PC-9 (cell line): ENCODE results near the gene GSTP1. TPM values are rescaled to one million over a fixed set of nuclear protein-coding genes. Genes with fewer than 3 reads are reported as not detected.
"Not testable (repeated sequence)": the region's sequence is repeated elsewhere in the genome, so short reads cannot be mapped to it uniquely, and the experiment has no call there.

Experiments
- BruUV-seq: library from RNA; stranded (reverse); fragments of 400-500 nt; replicated peaks from 2 replicates; lab custom pipeline; 2021; lab: Mats Ljungman, UMichigan
- CTCF ChIA-PET: fragments of 300-600 bp; sonication (Branson Sonifier 250); formaldehyde crosslinking; loops from one replicate; lab custom pipeline; 2022; ENCODE audit warnings: antibody characterized with exemption; lab: Charles Lee
- POLR2A ChIA-PET: fragments of 300-600 bp; sonication (Branson Sonifier 250); formaldehyde crosslinking; loops from one replicate; lab custom pipeline; 2022; ENCODE audit warnings: antibody characterized with exemption; ENCODE audit not compliant: unreplicated experiment; lab: Charles Lee
- DNase-seq, 2 experiments: peaks; one replicate each; pipeline versions ENCODE4 v3.0.0 to v3.0.0-alpha.2; 2015 to 2022; ENCODE audit warnings: mixed read lengths in 1 of 2
- H2AFZ ChIP-seq: fragments of 200-600 bp; sonication (generic); 2 replicates; pipeline ENCODE4 v1.8.1; 2017; ENCODE audit warnings: antibody characterized with exemption
- H3F3A ChIP-seq: fragments of 200-600 bp; sonication (generic); 2 replicates; pipeline ENCODE4 v1.8.1; 2017; ENCODE audit warnings: antibody characterized with exemption, mild to moderate bottlenecking, low read depth; ENCODE audit not compliant: insufficient read depth
- H3K27ac ChIP-seq: fragments of 200-600 bp; sonication (generic); 2 replicates; pipeline ENCODE4 v1.6.1; 2016; ENCODE audit warnings: mixed run types
- H3K27me3 ChIP-seq: fragments of 200-600 bp; sonication (generic); 2 replicates; pipeline ENCODE4 v1.6.1; 2016; ENCODE audit warnings: low read depth, mixed run types; ENCODE audit not compliant: insufficient read depth
- H3K36me3 ChIP-seq: fragments of 200-600 bp; sonication (generic); 2 replicates; pipeline ENCODE4 v1.6.1; 2016; ENCODE audit warnings: low read depth, mixed run types
- H3K4me1 ChIP-seq: fragments of 200-600 bp; sonication (generic); replicated peaks from 2 replicates; pipeline ENCODE4 v1.6.1; 2016; ENCODE audit warnings: mixed run types; ENCODE audit not compliant: insufficient read depth
- H3K4me2 ChIP-seq: fragments of 200-600 bp; sonication (generic); 2 replicates; pipeline ENCODE4 v1.6.1; 2017; ENCODE audit warnings: mixed run types
- H3K4me3 ChIP-seq: fragments of 200-600 bp; sonication (generic); 2 replicates; pipeline ENCODE4 v1.6.1; 2016; ENCODE audit warnings: mixed run types
- H3K79me2 ChIP-seq: fragments of 200-600 bp; sonication (generic); 2 replicates; pipeline ENCODE4 v1.6.1; 2017; ENCODE audit warnings: low read depth, mixed run types
- H3K9me2 ChIP-seq: fragments of 200-600 bp; sonication (generic); 2 replicates; pipeline ENCODE4 v1.8.1; 2017; ENCODE audit warnings: mild to moderate bottlenecking; ENCODE audit not compliant: insufficient read depth
- H3K9me3 ChIP-seq: fragments of 200-600 bp; sonication (generic); 2 replicates; pipeline ENCODE4 v1.8.1; 2016; ENCODE audit warnings: low read depth; ENCODE audit not compliant: insufficient read depth
- H4K20me1 ChIP-seq: fragments of 200-600 bp; sonication (generic); 2 replicates; pipeline ENCODE4 v1.8.1; 2017; ENCODE audit not compliant: insufficient read depth
- CTCF ChIP-seq: fragments of 200-600 bp; sonication (generic); conservative IDR thresholded peaks from 2 replicates; pipeline ENCODE4 v1.6.1; 2017; ENCODE audit warnings: mixed run types, antibody characterized with exemption, mild to moderate bottlenecking, moderate library complexity
- EZH2 ChIP-seq: fragments of 200-600 bp; sonication (generic); IDR thresholded peaks from 2 replicates; pipeline ENCODE4 v1.8.0; 2017; ENCODE audit warnings: antibody characterized with exemption, low read depth
- intact Hi-C: fragments of 100-400 bp; cut with micrococcal nuclease; formaldehyde crosslinking; loops from one replicate; pipeline ENCODE4 v1.10.0; 2022; ENCODE audit not compliant: unreplicated experiment
- total RNA-seq: library from RNA; stranded (reverse); gene quantifications from 2 replicates; pipeline ENCODE4 v1.2.3, GENCODE V29; 2021

The GSTP1 gene
- total RNA-seq, 1 experiment from 2014 or later = 2,063 TPM

- no TSS peak for BruUV-seq
- POLR2A ChIA-PET = interaction anchor here (0.6 kb wide), 2 partner anchors 36 to 186 kb away, joined by 3 to 4 read pairs; partner anchors contain the start of gene PPP1CA
These were observed 4.5 kb downstream of the GSTP1 start for GRCh38 chr11:67588136-67588503.

GRCh38 chr11:67588899-67589415 lies 5.3 kb downstream of the GSTP1 start:
- H3K4me1 ChIP-seq, H3K4me2 ChIP-seq, H3K27me3 ChIP-seq, CTCF ChIA-PET, BruUV-seq, H3K27ac ChIP-seq, DNase-seq, intact Hi-C loops, H3K4me3 ChIP-seq, H2AFZ ChIP-seq, H3K9me3 ChIP-seq, H3K9me2 ChIP-seq: not testable (repeated sequence)
- POLR2A ChIA-PET = interaction anchor here (0.6 kb wide), 2 partner anchors 35 to 187 kb away, joined by 3 to 4 read pairs; partner anchors contain the start of gene PPP1CA
- Histone ChIP-seq H3K79me2 (peaks cover 19% of the 10 kb centered on the region), H3F3A (peaks cover 66% of the 10 kb centered on the region; the same call in 1 of the 2 replicates), H4K20me1 (peaks cover 42% of the 10 kb centered on the region), H3K36me3 (peaks cover 33% of the 10 kb centered on the region)

More at GRCh38 chr11:67588136-67588503, 4.5 kb downstream of the GSTP1 start:
- intact Hi-C loops = no loop called here
- H2AFZ ChIP-seq = no peak overlapping the region
- H3K27me3 ChIP-seq = no peaks in the 10 kb centered on the region
- no peak for DNase-seq
- peaks cover 66% of the 10 kb centered on the region; the same call in 1 of the 2 replicates for H3F3A ChIP-seq
- H3K79me2 ChIP-seq = peaks cover 22% of the 10 kb centered on the region
- H3K4me1 ChIP-seq = peaks cover 10% of the 10 kb centered on the region
- CTCF ChIA-PET = no interaction called here
- H3K4me3 ChIP-seq = no peak overlapping the region
- H3K27ac ChIP-seq = no peak overlapping the region
- no peaks in the 10 kb centered on the region for H3K9me2 ChIP-seq
- peaks cover 42% of the 10 kb centered on the region for H4K20me1 ChIP-seq
- peaks cover 33% of the 10 kb centered on the region for H3K36me3 ChIP-seq
- TF ChIP-seq EZH2 = no peak
- TF ChIP-seq CTCF = no peak
- H3K4me2 ChIP-seq = no peak overlapping the region
- H3K9me3 ChIP-seq = no peaks in the 10 kb centered on the region

GRCh38 chr11:67592880-67593564 lies 9.4 kb downstream of the GSTP1 start:
- H3K27ac ChIP-seq = no peak overlapping the region
- intact Hi-C loops = no loop called here
- peaks cover 4% of the 10 kb centered on the region; the same call in 1 of the 2 replicates for H3K36me3 ChIP-seq
- H2AFZ ChIP-seq = no peak overlapping the region
- no peaks in the 10 kb centered on the region for H3K9me2 ChIP-seq
- no peaks in the 10 kb centered on the region for H3K79me2 ChIP-seq
- no TSS peak for BruUV-seq
- H3K9me3 ChIP-seq = no peaks in the 10 kb centered on the region
- peaks cover 6% of the 10 kb centered on the region; the same call in 1 of the 2 replicates for H4K20me1 ChIP-seq
- no peak for TF ChIP-seq CTCF
- TF ChIP-seq EZH2 = no peak
- no peaks in the 10 kb centered on the region for H3K4me1 ChIP-seq
- no peak overlapping the region for H3K4me3 ChIP-seq
- H3K4me2 ChIP-seq = no peak overlapping the region
- POLR2A ChIA-PET = interaction anchor here (0.6 to 0.7 kb wide), 2 partner anchors 55 to 98 kb away, joined by 3 to 4 read pairs; no protein-coding TSS in a partner anchor
- no peaks in the 10 kb centered on the region for H3K27me3 ChIP-seq
- peaks cover 30% of the 10 kb centered on the region; the same call in 1 of the 2 replicates for H3F3A ChIP-seq
- DNase-seq = no peak
- CTCF ChIA-PET = interaction anchor here (0.6 kb wide), 1 partner anchor 162 kb away, joined by 3 read pairs; no protein-coding TSS in a partner anchor
